Measurements from ENCODE around the gene GRIK5.
A peak's percentile ranks its signal among the peaks of the same experiment; 100 is the strongest.
"Not testable (repeated sequence)": the region's sequence is repeated elsewhere in the genome, so short reads cannot be mapped to it uniquely, and the experiment has no call there.

The GRIK5 gene

DNA sequence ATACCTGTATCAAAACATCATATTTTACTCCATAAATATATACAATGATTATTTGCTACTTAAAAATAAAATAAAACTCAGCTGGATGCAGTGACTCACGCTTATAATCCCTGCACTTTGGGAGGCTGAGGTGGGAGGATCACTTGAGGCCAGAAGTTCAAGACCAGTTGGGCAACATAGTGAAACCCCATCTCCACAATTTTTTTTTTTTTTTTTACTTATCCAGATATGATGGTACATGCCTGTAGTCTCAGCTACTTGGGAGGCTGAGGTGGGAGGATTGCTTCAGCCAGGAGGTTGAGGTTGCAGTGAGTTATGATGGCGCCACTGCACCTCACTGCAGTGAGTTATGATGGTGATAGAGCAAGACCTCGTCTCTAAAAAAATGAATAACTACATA is 39.9 kb upstream of the GRIK5 start:
- DNase-seq (ENCODE audit: insufficient read length, low spot score) (no peak), FAIRE-seq (no peak)
- no peak for TF ChIP-seq POLR2A (IDR thresholded peaks at IDR 0.05; ENCODE audit: low read depth, low read length)
- no peak for TF ChIP-seq POU2F2 (IDR thresholded peaks at IDR 0.05; ENCODE audit: low read depth, low read length)
- TF ChIP-seq POLR2AphosphoS5 (IDR thresholded peaks at IDR 0.05; ENCODE audit: low read depth, low read length), result no peak
- TF ChIP-seq TAF1 (IDR thresholded peaks at IDR 0.05; ENCODE audit: low read depth, low read length), result no peak
- TF ChIP-seq PAX5 (IDR thresholded peaks at IDR 0.05; ENCODE audit: insufficient read depth, low read length, severe bottlenecking), result no peak
- TF ChIP-seq SPI1 (IDR thresholded peaks at IDR 0.05; ENCODE audit: low read depth, low read length), result no peak

- TF ChIP-seq POLR2A (IDR thresholded peaks at IDR 0.05; ENCODE audit: low read depth, low read length) (no peak), POU2F2 (IDR thresholded peaks at IDR 0.05; ENCODE audit: low read depth, low read length) (peak; percentile 83; the same call in 1 of the 2 replicates), PAX5 (IDR thresholded peaks at IDR 0.05; ENCODE audit: insufficient read depth, low read length, severe bottlenecking) (peak; percentile 40)
- peak; percentile 96 for FAIRE-seq
- DNase-seq (ENCODE audit: insufficient read length, low spot score), result peak; percentile 75
These were observed 38.8 kb upstream of the GRIK5 start for GRCh38 chr19:42108527-42109389.

DNA sequence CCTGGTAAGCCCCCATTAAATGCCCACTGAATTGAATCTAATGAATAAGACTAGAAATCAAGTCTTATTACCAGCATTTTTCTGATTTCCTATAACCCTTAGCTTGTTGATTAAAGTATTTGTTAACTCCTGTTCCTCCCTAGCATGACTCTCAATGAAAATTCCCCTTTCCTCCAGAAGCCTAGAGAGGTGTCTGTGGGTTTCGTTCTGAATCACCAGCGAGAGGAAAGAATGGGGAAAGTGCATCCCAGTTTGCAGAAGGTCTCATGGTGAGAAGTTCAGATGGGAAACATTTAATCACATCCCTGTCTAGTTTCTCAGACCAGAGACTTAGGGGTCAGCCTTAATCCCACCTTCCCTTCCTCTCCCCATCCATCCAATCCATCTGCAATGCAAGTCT is 35.4 kb upstream of the GRIK5 start:
- TF ChIP-seq PAX5 (IDR thresholded peaks at IDR 0.05; ENCODE audit: insufficient read depth, low read length, severe bottlenecking), result no peak
- no peak for TF ChIP-seq TAF1 (IDR thresholded peaks at IDR 0.05; ENCODE audit: low read depth, low read length)
- TF ChIP-seq POLR2A (IDR thresholded peaks at IDR 0.05; ENCODE audit: low read depth, low read length), result no peak
- no peak for TF ChIP-seq SPI1 (IDR thresholded peaks at IDR 0.05; ENCODE audit: low read depth, low read length)
- DNase-seq (ENCODE audit: insufficient read length, low spot score), result no peak
- no peak for FAIRE-seq

DNA sequence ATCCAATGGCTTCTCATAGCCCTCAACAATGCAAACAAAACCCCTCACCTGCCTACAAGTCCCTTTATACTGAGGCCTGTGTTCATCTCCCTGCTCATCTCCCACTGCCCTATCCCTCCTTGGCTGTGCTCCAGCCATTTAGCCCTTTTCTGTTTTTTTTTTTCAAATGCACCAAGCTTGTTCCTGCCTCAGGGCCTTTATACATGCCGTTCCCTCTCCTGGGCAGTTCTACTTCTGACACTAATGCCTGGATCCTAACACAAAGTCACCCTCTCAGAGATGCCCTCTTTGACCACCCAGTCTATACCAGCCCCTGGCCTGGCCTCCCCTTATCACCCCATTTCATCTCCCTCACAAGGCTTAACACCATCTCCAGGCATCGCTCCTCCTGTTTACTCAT is 32.9 kb upstream of the GRIK5 start:
- DNase-seq (ENCODE audit: insufficient read length, low spot score) (no peak), FAIRE-seq (no peak)
- TF ChIP-seq POU2F2 (IDR thresholded peaks at IDR 0.05; ENCODE audit: low read depth, low read length) (no peak), POLR2AphosphoS5 (IDR thresholded peaks at IDR 0.05; ENCODE audit: low read depth, low read length) (no peak), SPI1 (IDR thresholded peaks at IDR 0.05; ENCODE audit: low read depth, low read length) (no peak), TAF1 (IDR thresholded peaks at IDR 0.05; ENCODE audit: low read depth, low read length) (no peak), PAX5 (IDR thresholded peaks at IDR 0.05; ENCODE audit: insufficient read depth, low read length, severe bottlenecking) (no peak), POLR2A (IDR thresholded peaks at IDR 0.05; ENCODE audit: low read depth, low read length) (no peak)

DNA sequence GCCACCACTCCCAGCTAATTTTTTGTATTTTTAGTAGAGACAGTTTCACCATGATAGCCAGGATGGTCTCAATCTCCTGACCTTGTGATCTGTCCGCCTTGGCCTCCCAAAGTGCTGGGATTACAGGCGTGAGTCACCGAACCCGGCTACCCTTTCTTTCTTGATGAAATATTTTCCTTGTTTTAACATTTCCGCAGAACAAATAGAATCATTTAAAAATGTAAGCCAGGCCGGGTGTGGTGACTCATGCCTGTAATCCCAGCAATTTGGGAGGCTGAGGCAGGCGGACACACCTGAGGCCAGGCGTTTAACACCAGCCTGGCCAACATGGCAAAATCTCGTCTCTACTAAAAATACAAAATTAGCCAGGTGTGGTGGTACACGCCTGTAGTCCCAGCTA is 30.2 kb upstream of the GRIK5 start:
- not testable (repeated sequence) for FAIRE-seq; DNase-seq (ENCODE audit: insufficient read length, low spot score)

DNA sequence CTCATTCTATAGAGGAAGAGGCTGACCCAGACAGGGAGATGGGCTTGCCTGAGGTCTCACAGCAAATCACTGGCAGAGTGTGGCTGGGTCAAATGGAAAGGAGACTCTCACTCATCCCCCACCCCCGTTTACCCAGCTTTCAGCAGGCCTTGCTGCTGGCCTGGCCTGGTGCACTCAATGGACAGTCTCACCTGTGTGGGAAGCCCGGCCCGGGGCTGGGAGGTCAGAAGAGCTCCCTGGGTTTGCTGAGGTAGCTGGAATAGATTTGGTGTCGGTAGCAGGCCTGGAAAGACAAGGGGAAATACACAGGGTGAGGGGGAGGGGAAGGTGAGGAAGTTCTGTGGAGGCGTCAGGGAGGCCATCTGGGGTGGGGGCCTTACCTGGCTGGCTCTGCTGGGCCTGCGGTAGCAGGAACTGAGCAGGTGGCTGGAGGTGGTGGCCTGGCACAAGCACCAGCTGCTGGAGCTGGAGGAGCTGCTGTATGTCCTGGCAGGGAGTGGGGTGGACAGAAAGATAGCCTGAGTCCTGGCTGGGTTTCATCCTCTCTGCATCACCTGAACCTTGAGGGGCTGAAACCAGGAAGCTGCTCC is 29.4 kb upstream of the GRIK5 start:
- no peak for DNase-seq (ENCODE audit: insufficient read length, low spot score)
- TF ChIP-seq SPI1 (IDR thresholded peaks at IDR 0.05; ENCODE audit: low read depth, low read length) (no peak), TAF1 (IDR thresholded peaks at IDR 0.05; ENCODE audit: low read depth, low read length) (no peak), PAX5 (IDR thresholded peaks at IDR 0.05; ENCODE audit: insufficient read depth, low read length, severe bottlenecking) (no peak), POU2F2 (IDR thresholded peaks at IDR 0.05; ENCODE audit: low read depth, low read length) (no peak), POLR2AphosphoS5 (IDR thresholded peaks at IDR 0.05; ENCODE audit: low read depth, low read length) (no peak), POLR2A (IDR thresholded peaks at IDR 0.05; ENCODE audit: low read depth, low read length) (no peak)
- no peak for FAIRE-seq

GRCh38 chr19:42098781-42099180 is 28.8 kb upstream of the GRIK5 start:
- FAIRE-seq, result no peak
- no peak for DNase-seq (ENCODE audit: insufficient read length, low spot score)
- TF ChIP-seq POLR2A (IDR thresholded peaks at IDR 0.05; ENCODE audit: low read depth, low read length) (no peak), SPI1 (IDR thresholded peaks at IDR 0.05; ENCODE audit: low read depth, low read length) (no peak), TAF1 (IDR thresholded peaks at IDR 0.05; ENCODE audit: low read depth, low read length) (no peak), PAX5 (IDR thresholded peaks at IDR 0.05; ENCODE audit: insufficient read depth, low read length, severe bottlenecking) (no peak), POU2F2 (IDR thresholded peaks at IDR 0.05; ENCODE audit: low read depth, low read length) (no peak), POLR2AphosphoS5 (IDR thresholded peaks at IDR 0.05; ENCODE audit: low read depth, low read length) (no peak)

DNA sequence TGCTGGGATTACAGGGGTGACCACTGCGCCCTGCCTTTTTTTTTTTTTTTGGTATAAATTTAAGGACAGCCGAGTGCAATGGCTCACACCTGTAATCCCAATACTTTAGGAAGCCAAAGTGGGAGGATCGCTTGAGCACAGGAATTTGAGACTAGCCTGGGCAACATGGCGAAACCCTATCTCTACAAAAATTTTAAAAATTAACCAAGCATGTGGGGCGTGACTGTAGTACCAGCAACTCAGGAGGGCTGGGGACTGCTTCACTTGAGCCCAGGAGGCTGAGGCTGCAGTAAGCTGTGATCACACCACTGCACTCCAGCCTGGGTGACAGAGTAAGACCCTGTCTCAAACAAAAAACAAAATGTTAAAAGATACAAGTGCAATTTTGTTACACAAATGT is 27.5 kb upstream of the GRIK5 start:
- FAIRE-seq (no peak), DNase-seq (ENCODE audit: insufficient read length, low spot score) (no peak)
- no peak for TF ChIP-seq SPI1 (IDR thresholded peaks at IDR 0.05; ENCODE audit: low read depth, low read length)
- TF ChIP-seq POLR2A (IDR thresholded peaks at IDR 0.05; ENCODE audit: low read depth, low read length), result no peak
- no peak for TF ChIP-seq POLR2AphosphoS5 (IDR thresholded peaks at IDR 0.05; ENCODE audit: low read depth, low read length)
- TF ChIP-seq POU2F2 (IDR thresholded peaks at IDR 0.05; ENCODE audit: low read depth, low read length), result no peak

GRCh38 chr19:42096255-42096837 is 26.3 kb upstream of the GRIK5 start:
- no peak for FAIRE-seq

GRCh38 chr19:42095814-42096230 is 25.8 kb upstream of the GRIK5 start:
- FAIRE-seq (no peak), DNase-seq (ENCODE audit: insufficient read length, low spot score) (no peak)
- TF ChIP-seq POU2F2 (IDR thresholded peaks at IDR 0.05; ENCODE audit: low read depth, low read length), result no peak
- TF ChIP-seq POLR2AphosphoS5 (IDR thresholded peaks at IDR 0.05; ENCODE audit: low read depth, low read length), result no peak
- no peak for TF ChIP-seq PAX5 (IDR thresholded peaks at IDR 0.05; ENCODE audit: insufficient read depth, low read length, severe bottlenecking)
- TF ChIP-seq SPI1 (IDR thresholded peaks at IDR 0.05; ENCODE audit: low read depth, low read length), result no peak
- no peak for TF ChIP-seq TAF1 (IDR thresholded peaks at IDR 0.05; ENCODE audit: low read depth, low read length)
- no peak for TF ChIP-seq POLR2A (IDR thresholded peaks at IDR 0.05; ENCODE audit: low read depth, low read length)

More at GRCh38 chr19:42096255-42096837, 26.3 kb upstream of the GRIK5 start:
- no peak for TF ChIP-seq POU2F2 (IDR thresholded peaks at IDR 0.05; ENCODE audit: low read depth, low read length)
- no peak for TF ChIP-seq POLR2A (IDR thresholded peaks at IDR 0.05; ENCODE audit: low read depth, low read length)
- no peak for TF ChIP-seq POLR2AphosphoS5 (IDR thresholded peaks at IDR 0.05; ENCODE audit: low read depth, low read length)
- TF ChIP-seq SPI1 (IDR thresholded peaks at IDR 0.05; ENCODE audit: low read depth, low read length), result no peak
- no peak for TF ChIP-seq PAX5 (IDR thresholded peaks at IDR 0.05; ENCODE audit: insufficient read depth, low read length, severe bottlenecking)
- no peak for TF ChIP-seq TAF1 (IDR thresholded peaks at IDR 0.05; ENCODE audit: low read depth, low read length)
- DNase-seq (ENCODE audit: insufficient read length, low spot score), result no peak

All from GM12891 (cell line).